Gastrocnemius medialis (tissue), 4 donors: ENCODE data around the gene RASSF5. TPM values are rescaled to one million over a fixed set of nuclear protein-coding genes. Genes with fewer than 3 reads are reported as not detected.

Experiments used
- ATAC-seq, 2 donors: fragments of 150-250 bp; one replicate each; pipeline ENCODE4 v1.9.1; 2016
- DNase-seq, 2 donors: peaks; one replicate each; pipeline ENCODE4 v3.0.0-alpha.2; 2019
- H3K27ac ChIP-seq, 4 donors: fragments of 200-600 bp; sonication (generic); 1 replicate in 1 of 4; 2 replicates in 3 of 4; pipeline ENCODE4 v1.5.1; 2016 to 2018; ENCODE audit warnings: mild to moderate bottlenecking in 2 of 4, moderate library complexity in 1 of 4
- H3K27me3 ChIP-seq, 3 donors: fragments of 200-600 bp; sonication (generic) in 2 of 3; 1 replicate in 1 of 3; 2 replicates in 2 of 3; pipeline versions ENCODE4 v1.5.1 to v1.6.0; 2016 to 2019; ENCODE audit warnings: mild to moderate bottlenecking in 1 of 3, moderate library complexity in 1 of 3
- H3K36me3 ChIP-seq, 2 donors: fragments of 200-600 bp; sonication (generic) in 1 of 2; one replicate each; pipeline ENCODE4 v1.5.1; 2017 to 2018
- H3K4me1 ChIP-seq, 2 donors: fragments of 200-600 bp; sonication (generic) in 1 of 2; one replicate each; pipeline ENCODE4 v1.5.1; 2016 to 2017; ENCODE audit warnings: mild to moderate bottlenecking in 2 of 2
- H3K4me3 ChIP-seq, 4 donors: fragments of 200-600 bp; sonication (generic) in 3 of 4; 1 replicate in 1 of 4; 2 replicates in 3 of 4; pipeline ENCODE4 v1.5.1; 2016 to 2019; ENCODE audit warnings: mild to moderate bottlenecking in 2 of 4
- H3K9me3 ChIP-seq, 3 donors: fragments of 200-600 bp; sonication (generic) in 2 of 3; 1 replicate in 1 of 3; 2 replicates in 2 of 3; pipeline ENCODE4 v1.5.1; 2016 to 2019
- POLR2A ChIP-seq, 2 donors: fragments of 450-650 bp; IDR thresholded peaks; one replicate each; pipeline ENCODE4 v1.6.1; 2017; ENCODE audit warnings: antibody characterized with exemption in 2 of 2, mild to moderate bottlenecking in 2 of 2, moderate library complexity in 2 of 2
- in situ Hi-C, 4 donors: fragments of 200-750 bp; cut with MboI; loops; one replicate each; pipeline versions ENCODE4 v1.15.0 to v1.8.0; 2017; ENCODE audit warnings: low sequenced_read_pairs in 4 of 4
- intact Hi-C: fragments of 100-400 bp; cut with DNase I; formaldehyde crosslinking; loops from one replicate; pipeline ENCODE4 v1.15.1; 2023; ENCODE audit warnings: low total_unique reads
- total RNA-seq, 4 donors: library from RNA; depleted of rRNA; stranded (reverse); fragments of >200 nt; gene quantifications; one replicate each; pipeline versions ENCODE4 v1.1.0 to v1.2.3, GENCODE V29; 2016
- TF ChIP-seq, protein P1 (sequence below), 5 experiments: fragments of 450-650 bp in 3 of 5; fragments of 200-600 bp in 2 of 5; sonication (generic) in 2 of 5; IDR thresholded peaks in 4 of 5; conservative IDR thresholded peaks in 1 of 5; 1 replicate in 4 of 5; 2 replicates in 1 of 5; pipeline ENCODE4 v1.5.1; 2016 to 2019; ENCODE audit warnings: antibody characterized with exemption in 5 of 5, mild to moderate bottlenecking in 3 of 5, moderate library complexity in 3 of 5

RASSF5 gene
- total RNA-seq, 4 donors from 2014 or later, result 5.9 to 15.9 (median 9.4) TPM

DNA sequence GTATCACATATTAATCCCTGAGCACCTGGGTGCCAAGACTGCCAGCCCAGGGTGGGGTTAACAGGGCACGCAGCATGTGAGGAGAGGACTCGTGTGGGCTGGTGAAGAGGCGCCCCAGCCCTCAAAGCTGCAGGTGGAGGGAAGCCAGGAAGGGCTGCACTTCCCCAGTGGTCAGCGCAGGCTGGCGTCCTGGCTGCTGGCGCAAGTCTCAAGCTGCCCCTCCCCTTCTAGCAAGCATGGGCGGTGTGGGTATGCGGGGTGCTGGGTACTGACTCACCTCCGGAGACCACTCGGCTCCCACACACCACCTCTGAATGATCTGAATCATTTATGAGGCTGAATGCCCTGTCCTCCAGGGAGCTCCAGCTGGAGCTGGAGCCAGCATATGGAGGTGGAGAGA lies 60.9 kb downstream of the RASSF5 start:
- Histone ChIP-seq H3K4me1 (peaks cover 0 to 4% of the 10 kb centered on the region in 2 donors), H3K27ac (no peak overlapping the region), H3K27me3 (no peaks in the 10 kb centered on the region), H3K9me3 (no peaks in the 10 kb centered on the region), H3K36me3 (no peaks in the 10 kb centered on the region), H3K4me3 (no peak overlapping the region)
- no peak for TF ChIP-seq POLR2A (IDR thresholded peaks at IDR 0.05)
- TF ChIP-seq, protein P1, sequence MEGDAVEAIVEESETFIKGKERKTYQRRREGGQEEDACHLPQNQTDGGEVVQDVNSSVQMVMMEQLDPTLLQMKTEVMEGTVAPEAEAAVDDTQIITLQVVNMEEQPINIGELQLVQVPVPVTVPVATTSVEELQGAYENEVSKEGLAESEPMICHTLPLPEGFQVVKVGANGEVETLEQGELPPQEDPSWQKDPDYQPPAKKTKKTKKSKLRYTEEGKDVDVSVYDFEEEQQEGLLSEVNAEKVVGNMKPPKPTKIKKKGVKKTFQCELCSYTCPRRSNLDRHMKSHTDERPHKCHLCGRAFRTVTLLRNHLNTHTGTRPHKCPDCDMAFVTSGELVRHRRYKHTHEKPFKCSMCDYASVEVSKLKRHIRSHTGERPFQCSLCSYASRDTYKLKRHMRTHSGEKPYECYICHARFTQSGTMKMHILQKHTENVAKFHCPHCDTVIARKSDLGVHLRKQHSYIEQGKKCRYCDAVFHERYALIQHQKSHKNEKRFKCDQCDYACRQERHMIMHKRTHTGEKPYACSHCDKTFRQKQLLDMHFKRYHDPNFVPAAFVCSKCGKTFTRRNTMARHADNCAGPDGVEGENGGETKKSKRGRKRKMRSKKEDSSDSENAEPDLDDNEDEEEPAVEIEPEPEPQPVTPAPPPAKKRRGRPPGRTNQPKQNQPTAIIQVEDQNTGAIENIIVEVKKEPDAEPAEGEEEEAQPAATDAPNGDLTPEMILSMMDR (IDR thresholded peaks at IDR 0.05 in 4 of 5, conservative IDR thresholded peaks at IDR 0.05 in 1 of 5), result no peak
- ATAC-seq (no peak), DNase-seq (no peak)
- intact Hi-C loops (no loop called here), in situ Hi-C loops (no loop called here)

DNA sequence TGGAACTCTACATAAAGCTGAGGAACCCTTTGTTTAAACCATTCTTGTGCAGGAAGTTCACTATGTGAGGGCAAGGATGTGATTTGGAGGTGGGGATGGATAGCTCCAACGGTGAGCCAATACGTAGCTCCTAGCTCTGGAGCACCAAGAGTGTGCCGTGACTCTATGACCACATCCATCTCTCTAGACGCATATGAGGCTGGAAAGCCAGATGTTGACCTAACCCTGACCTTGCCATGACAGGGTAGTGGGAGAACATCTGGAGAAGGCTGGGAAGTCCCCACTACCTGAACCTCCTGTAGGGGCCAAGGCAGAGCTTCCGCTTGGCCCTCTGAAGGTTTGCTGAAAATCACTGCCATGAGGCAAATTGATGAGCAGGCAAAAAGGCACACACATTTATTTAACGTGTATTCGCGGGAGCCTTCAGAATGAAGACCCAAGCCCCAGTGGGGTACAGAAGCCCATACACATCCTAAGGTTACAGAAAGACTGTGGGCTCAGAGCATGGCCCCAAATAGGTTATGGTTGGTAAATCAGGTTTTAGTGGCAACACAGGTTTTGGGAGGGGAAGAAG lies 61.5 kb downstream of the RASSF5 start:
- H3K27ac ChIP-seq, result no peak overlapping the region

DNA sequence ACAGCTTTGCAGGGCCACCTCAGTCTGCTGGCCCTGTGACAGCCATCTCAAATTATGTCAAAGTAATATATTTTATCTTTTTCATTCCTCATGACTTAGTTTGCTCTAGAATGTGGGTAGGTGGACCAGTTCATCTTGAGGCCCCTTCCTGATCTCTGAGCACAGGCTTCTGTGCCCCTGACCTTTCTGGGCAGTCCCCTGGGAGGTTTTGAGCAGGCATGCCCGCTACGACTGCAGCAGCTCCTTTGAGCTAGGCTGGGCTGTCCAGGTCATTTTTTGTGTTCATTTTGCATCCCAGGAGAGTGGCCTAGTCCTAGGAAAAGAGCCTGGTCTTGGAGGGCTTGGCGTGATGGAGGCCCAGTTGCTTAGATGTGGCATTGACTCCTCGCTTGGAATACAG lies 62.2 kb downstream of the RASSF5 start:
- intact Hi-C loops, result no loop called here
- ATAC-seq, result no peak

More for the DNA sequence above, 61.5 kb downstream of the RASSF5 start:
- H3K27me3 ChIP-seq, result no peaks in the 10 kb centered on the region
- DNase-seq, result no peak
- H3K36me3 ChIP-seq, result no peaks in the 10 kb centered on the region
- intact Hi-C loops (no loop called here), in situ Hi-C loops (no loop called here)
- H3K9me3 ChIP-seq, result no peaks in the 10 kb centered on the region
- ATAC-seq, result no peak
- peaks cover 0 to 10% of the 10 kb centered on the region in 2 donors for H3K4me1 ChIP-seq
- TF ChIP-seq, protein P1 (IDR thresholded peaks at IDR 0.05 in 4 of 5, conservative IDR thresholded peaks at IDR 0.05 in 1 of 5), result no peak
- no peak for TF ChIP-seq POLR2A (IDR thresholded peaks at IDR 0.05)
- H3K4me3 ChIP-seq, result no peak overlapping the region

DNA sequence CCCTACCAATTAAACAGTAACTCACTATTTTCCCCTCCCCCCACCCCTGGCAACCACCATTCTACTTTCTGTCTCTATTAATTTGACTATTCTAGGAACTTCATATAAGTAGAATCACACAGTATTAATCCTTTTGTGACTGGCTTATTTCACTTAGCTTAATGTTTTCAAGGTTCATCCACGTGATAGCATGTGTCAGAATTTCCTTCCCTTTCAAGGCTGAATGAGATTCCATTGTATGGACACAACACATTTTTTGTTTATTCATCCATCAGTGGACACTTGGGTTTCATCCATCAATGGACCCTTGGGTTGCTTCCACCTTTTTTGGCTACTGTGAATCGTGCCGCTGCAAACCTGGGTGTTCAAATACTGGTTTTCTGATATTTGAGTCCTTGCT lies 63.2 kb downstream of the RASSF5 start:
- H3K9me3 ChIP-seq, result no peaks in the 10 kb centered on the region
- in situ Hi-C loops (no loop called here), intact Hi-C loops (no loop called here)
- H3K4me3 ChIP-seq, result no peak overlapping the region
- TF ChIP-seq POLR2A (IDR thresholded peaks at IDR 0.05), result no peak
- TF ChIP-seq, protein P1 (IDR thresholded peaks at IDR 0.05 in 4 of 5, conservative IDR thresholded peaks at IDR 0.05 in 1 of 5), result no peak
- H3K36me3 ChIP-seq, result no peaks in the 10 kb centered on the region
- peaks cover 0 to 15% of the 10 kb centered on the region in 2 donors for H3K4me1 ChIP-seq
- H3K27me3 ChIP-seq, result no peaks in the 10 kb centered on the region
- no peak overlapping the region for H3K27ac ChIP-seq
- ATAC-seq (no peak), DNase-seq (no peak)

More for the DNA sequence above, 62.2 kb downstream of the RASSF5 start:
- Histone ChIP-seq H3K4me1 (peaks cover 0 to 11% of the 10 kb centered on the region in 2 donors), H3K27ac (no peak overlapping the region), H3K9me3 (no peaks in the 10 kb centered on the region), H3K36me3 (no peaks in the 10 kb centered on the region), H3K4me3 (no peak overlapping the region), H3K27me3 (no peaks in the 10 kb centered on the region)
- TF ChIP-seq POLR2A (IDR thresholded peaks at IDR 0.05), result no peak
- TF ChIP-seq, protein P1 (IDR thresholded peaks at IDR 0.05 in 4 of 5, conservative IDR thresholded peaks at IDR 0.05 in 1 of 5), result no peak
- in situ Hi-C loops, result no loop called here
- no peak for DNase-seq

DNA sequence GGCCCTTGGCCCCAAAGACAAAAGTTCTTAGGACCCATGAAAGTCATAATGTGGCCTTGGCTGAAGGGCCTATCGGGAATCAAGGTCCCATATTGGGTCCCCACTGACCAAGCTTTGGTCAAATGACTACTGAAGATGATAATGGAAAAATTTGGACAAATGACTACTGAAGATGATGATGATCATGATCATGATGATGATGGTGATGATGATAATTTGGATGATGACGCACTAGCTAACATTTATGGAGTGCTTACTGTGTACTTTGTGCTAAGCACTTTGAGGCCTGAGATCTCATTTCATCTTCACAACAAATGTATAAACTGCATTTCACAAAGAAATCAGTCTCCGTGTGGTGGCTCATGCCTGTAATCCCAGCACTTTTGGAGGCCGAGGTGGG lies 65.5 kb downstream of the RASSF5 start:
- no peak overlapping the region for H3K27ac ChIP-seq
- H3K27me3 ChIP-seq, result no peaks in the 10 kb centered on the region
- no peak for ATAC-seq
- no peak for DNase-seq
- intact Hi-C loops (no loop called here), in situ Hi-C loops (no loop called here)
- H3K9me3 ChIP-seq, result no peaks in the 10 kb centered on the region
- H3K4me1 ChIP-seq, result peaks cover 0 to 15% of the 10 kb centered on the region in 2 donors
- no peaks in the 10 kb centered on the region for H3K36me3 ChIP-seq
- H3K4me3 ChIP-seq, result no peak overlapping the region
- TF ChIP-seq POLR2A (IDR thresholded peaks at IDR 0.05), result no peak
- TF ChIP-seq, protein P1 (IDR thresholded peaks at IDR 0.05 in 4 of 5, conservative IDR thresholded peaks at IDR 0.05 in 1 of 5), result no peak
